Fibroblast of the aortic adventitia (primary cell): ENCODE data around the gene TBC1D9B. TPM values are rescaled to one million over a fixed set of nuclear protein-coding genes. Genes with fewer than 3 reads are reported as not detected.
"Not testable (repeated sequence)": the region's sequence is repeated elsewhere in the genome, so short reads cannot be mapped to it uniquely, and the experiment has no call there.

Source experiments
- DNase-seq: peaks from one replicate; pipeline ENCODE4 v3.0.0-alpha.2; 2010; ENCODE audit warnings: low read depth
- H3K4me3 ChIP-seq: 2 replicates; pipeline ENCODE4 v1.5.1; 2011; ENCODE audit warnings: low read depth, mild to moderate bottlenecking, control low read depth, low read length, moderate library complexity
- CTCF ChIP-seq: IDR thresholded peaks from 2 replicates; pipeline ENCODE4 v1.5.1; 2011; ENCODE audit warnings: mild to moderate bottlenecking, low read length, control low read depth, inconsistent platforms; ENCODE audit not compliant: insufficient read depth
- total RNA-seq: library from RNA; depleted of rRNA; stranded (reverse); fragments of >200 nt; gene quantifications from 2 replicates; pipeline ENCODE4 v1.2.3, GENCODE V29; 2012; ENCODE audit warnings: low replicate concordance

The TBC1D9B gene
- total RNA-seq, 1 donor, result 70.9 TPM

- peak; percentile 35 for DNase-seq
- TF ChIP-seq CTCF, result no peak
- no peak overlapping the region for H3K4me3 ChIP-seq
These were observed 67.4 kb downstream of the TBC1D9B start for GRCh38 chr5:179840321-179840720.

GRCh38 chr5:179839328-179840256, 68.1 kb downstream of the TBC1D9B start:
- no peak for TF ChIP-seq CTCF
- DNase-seq, result peak; percentile 65
- H3K4me3 ChIP-seq, result no peak overlapping the region

- H3K4me3 ChIP-seq, result no peak overlapping the region
- no peak for TF ChIP-seq CTCF
- peak; percentile 19 for DNase-seq
These were observed 70.4 kb downstream of the TBC1D9B start for GRCh38 chr5:179837076-179838011.

DNA sequence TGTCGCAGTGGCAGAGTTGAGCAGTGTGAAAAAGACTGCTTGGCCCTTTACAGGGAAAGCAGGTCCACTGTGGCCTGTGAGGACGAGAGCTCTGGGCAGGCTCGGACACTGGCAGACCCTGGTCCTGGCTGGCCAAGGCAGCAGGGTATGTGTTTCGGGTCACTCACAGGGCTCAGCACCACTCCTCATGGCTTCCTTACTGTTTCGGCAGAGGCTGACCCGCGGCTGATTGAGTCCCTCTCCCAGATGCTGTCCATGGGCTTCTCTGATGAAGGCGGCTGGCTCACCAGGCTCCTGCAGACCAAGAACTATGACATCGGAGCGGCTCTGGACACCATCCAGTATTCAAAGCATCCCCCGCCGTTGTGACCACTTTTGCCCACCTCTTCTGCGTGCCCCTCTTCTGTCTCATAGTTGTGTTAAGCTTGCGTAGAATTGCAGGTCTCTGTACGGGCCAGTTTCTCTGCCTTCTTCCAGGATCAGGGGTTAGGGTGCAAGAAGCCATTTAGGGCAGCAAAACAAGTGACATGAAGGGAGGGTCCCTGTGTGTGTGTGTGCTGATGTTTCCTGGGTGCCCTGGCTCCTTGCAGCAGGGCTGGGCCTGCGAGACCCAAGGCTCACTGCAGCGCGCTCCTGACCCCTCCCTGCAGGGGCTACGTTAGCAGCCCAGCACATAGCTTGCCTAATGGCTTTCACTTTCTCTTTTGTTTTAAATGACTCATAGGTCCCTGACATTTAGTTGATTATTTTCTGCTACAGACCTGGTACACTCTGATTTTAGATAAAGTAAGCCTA, 71.3 kb downstream of the TBC1D9B start:
- DNase-seq, result peak; percentile 38
- TF ChIP-seq CTCF, result no peak

GRCh38 chr5:179834871-179835270, 72.8 kb downstream of the TBC1D9B start:
- H3K4me3 ChIP-seq, DNase-seq: not testable (repeated sequence)

More for the DNA sequence above, 71.3 kb downstream of the TBC1D9B start:
- no peak overlapping the region for H3K4me3 ChIP-seq

GRCh38 chr5:179834120-179834519, 73.6 kb downstream of the TBC1D9B start:
- H3K4me3 ChIP-seq, result no peak overlapping the region
- no peak for DNase-seq
- no peak for TF ChIP-seq CTCF
